Mammary epithelial cell (primary cell): ENCODE measurements around the gene FLAD1.

Experiments
- EZH2 ChIP-seq: IDR thresholded peaks from 2 replicates; pipeline ENCODE4 v1.6.1; 2012; ENCODE audit warnings: low read length, inconsistent platforms, borderline replicate concordance
- TF ChIP-seq, protein P1 (sequence below), 2 donors: IDR thresholded peaks in 1 of 2; conservative IDR thresholded peaks in 1 of 2; 2 replicates each; pipeline ENCODE4 v1.5.1; 2011 to 2012; ENCODE audit warnings: inconsistent platforms in 2 of 2, low read length in 2 of 2, mild to moderate bottlenecking in 2 of 2, control low read depth in 1 of 2, low read depth in 1 of 2; ENCODE audit not compliant: insufficient read depth in 1 of 2; ENCODE audit errors: extremely low read depth in 1 of 2

- TF ChIP-seq, protein P1, sequence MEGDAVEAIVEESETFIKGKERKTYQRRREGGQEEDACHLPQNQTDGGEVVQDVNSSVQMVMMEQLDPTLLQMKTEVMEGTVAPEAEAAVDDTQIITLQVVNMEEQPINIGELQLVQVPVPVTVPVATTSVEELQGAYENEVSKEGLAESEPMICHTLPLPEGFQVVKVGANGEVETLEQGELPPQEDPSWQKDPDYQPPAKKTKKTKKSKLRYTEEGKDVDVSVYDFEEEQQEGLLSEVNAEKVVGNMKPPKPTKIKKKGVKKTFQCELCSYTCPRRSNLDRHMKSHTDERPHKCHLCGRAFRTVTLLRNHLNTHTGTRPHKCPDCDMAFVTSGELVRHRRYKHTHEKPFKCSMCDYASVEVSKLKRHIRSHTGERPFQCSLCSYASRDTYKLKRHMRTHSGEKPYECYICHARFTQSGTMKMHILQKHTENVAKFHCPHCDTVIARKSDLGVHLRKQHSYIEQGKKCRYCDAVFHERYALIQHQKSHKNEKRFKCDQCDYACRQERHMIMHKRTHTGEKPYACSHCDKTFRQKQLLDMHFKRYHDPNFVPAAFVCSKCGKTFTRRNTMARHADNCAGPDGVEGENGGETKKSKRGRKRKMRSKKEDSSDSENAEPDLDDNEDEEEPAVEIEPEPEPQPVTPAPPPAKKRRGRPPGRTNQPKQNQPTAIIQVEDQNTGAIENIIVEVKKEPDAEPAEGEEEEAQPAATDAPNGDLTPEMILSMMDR (conservative IDR thresholded peaks at IDR 0.05 in 1 of 2, IDR thresholded peaks at IDR 0.05 in 1 of 2; ENCODE audit: extremely low read depth in 1 of 2, insufficient read depth in 1 of 2, low read depth in 1 of 2, low read length in 2 of 2), result no peak
- TF ChIP-seq EZH2, result no peak
Measured at GRCh38 chr1:154958681-154959425, 24.3 kb upstream of the FLAD1 start.
